Esophagus (tissue), 2 donors: Measurements from ENCODE around the gene PRR5. TPM values are rescaled to one million over a fixed set of nuclear protein-coding genes. Genes with fewer than 3 reads are reported as not detected.
"Not testable (repeated sequence)": the region's sequence is repeated elsewhere in the genome, so short reads cannot be mapped to it uniquely, and the experiment has no call there.

ENCODE experiments used
- H3K27ac ChIP-seq, 2 donors: one replicate each; pipeline ENCODE4 v1.5.1; 2013; ENCODE audit warnings: low read depth in 2 of 2, mild to moderate bottlenecking in 2 of 2, inconsistent platforms in 1 of 2, low read length in 1 of 2, moderate library complexity in 1 of 2
- H3K27me3 ChIP-seq, 2 donors: one replicate each; pipeline ENCODE4 v1.6.1; 2013; ENCODE audit warnings: low read length in 2 of 2, control low read depth in 1 of 2, mild to moderate bottlenecking in 1 of 2; ENCODE audit not compliant: insufficient read depth in 2 of 2, control insufficient read depth in 1 of 2
- H3K36me3 ChIP-seq, 2 donors: one replicate each; pipeline ENCODE4 v1.6.1; 2013; ENCODE audit warnings: low read length in 1 of 2; ENCODE audit not compliant: control insufficient read depth in 2 of 2, insufficient read depth in 2 of 2
- H3K4me1 ChIP-seq, 2 donors: one replicate each; pipeline ENCODE4 v1.6.1; 2013; ENCODE audit warnings: low read length in 1 of 2; ENCODE audit not compliant: control insufficient read depth in 2 of 2, insufficient read depth in 2 of 2
- H3K4me3 ChIP-seq, 2 donors: one replicate each; pipeline ENCODE4 v1.5.1; 2013; ENCODE audit warnings: low read length in 2 of 2, mild to moderate bottlenecking in 2 of 2, low read depth in 1 of 2, moderate library complexity in 1 of 2
- H3K9me3 ChIP-seq, 2 donors: one replicate each; pipeline ENCODE4 v1.6.1; 2013; ENCODE audit warnings: mild to moderate bottlenecking in 2 of 2, low read depth in 1 of 2, low read length in 1 of 2, moderate library complexity in 1 of 2; ENCODE audit not compliant: control insufficient read depth in 2 of 2, insufficient read depth in 1 of 2
- WGBS, 2 donors: extraction: QIAGEN DNeasy Blood & Tissue Kit; methylation state at CpG; one replicate each; pipeline ENCODE4 v1.1.7; 2013; 5-methylcytosine and 5-hydroxymethylcytosine counted together
- polyA plus RNA-seq, 2 donors: library from polyadenylated mRNA; stranded (reverse); fragments of 200-250 nt; gene quantifications; one replicate each; pipeline ENCODE4 v1.2.3, GENCODE V29; 2013
- donor health status: healthy with polysubstance abuse.
- donor health status: Bipolar disorder and iron deficiency.

PRR5 gene
- polyA plus RNA-seq, 2 donors = 12.2 to 13.0 TPM

GRCh38 chr22:44671742-44672141 is 30.3 kb upstream of the PRR5 start:
- 60 to 63% methylated on average over 5 of the region's 5 CpGs for WGBS, 2 donors
- Histone ChIP-seq H3K36me3 (no peaks in the 10 kb centered on the region), H3K4me1 (peaks cover 2 to 6% of the 10 kb centered on the region in 2 donors), H3K4me3 (no peak overlapping the region), H3K9me3 (no peaks in the 10 kb centered on the region), H3K27me3 (peaks cover 0 to 2% of the 10 kb centered on the region in 2 donors), H3K27ac (no peak overlapping the region)

GRCh38 chr22:44672632-44673031 is 29.4 kb upstream of the PRR5 start:
- H3K36me3 ChIP-seq = no peaks in the 10 kb centered on the region
- H3K4me3 ChIP-seq = no peak overlapping the region
- peaks cover 6 to 11% of the 10 kb centered on the region in 2 donors for H3K4me1 ChIP-seq
- 82 to 84% methylated on average over 8 of the region's 8 CpGs for WGBS, 2 donors
- peaks cover 0 to 2% of the 10 kb centered on the region in 2 donors for H3K27me3 ChIP-seq
- no peak overlapping the region for H3K27ac ChIP-seq
- no peaks in the 10 kb centered on the region for H3K9me3 ChIP-seq

GRCh38 chr22:44673406-44673805 is 28.6 kb upstream of the PRR5 start:
- no peak overlapping the region for H3K27ac ChIP-seq
- H3K4me3 ChIP-seq = no peak overlapping the region
- peaks cover 6 to 11% of the 10 kb centered on the region in 2 donors for H3K4me1 ChIP-seq
- peaks cover 0 to 2% of the 10 kb centered on the region in 2 donors for H3K27me3 ChIP-seq
- no peaks in the 10 kb centered on the region for H3K9me3 ChIP-seq
- no peaks in the 10 kb centered on the region for H3K36me3 ChIP-seq
- 86 to 88% methylated on average over 8 of the region's 8 CpGs for WGBS, 2 donors

DNA sequence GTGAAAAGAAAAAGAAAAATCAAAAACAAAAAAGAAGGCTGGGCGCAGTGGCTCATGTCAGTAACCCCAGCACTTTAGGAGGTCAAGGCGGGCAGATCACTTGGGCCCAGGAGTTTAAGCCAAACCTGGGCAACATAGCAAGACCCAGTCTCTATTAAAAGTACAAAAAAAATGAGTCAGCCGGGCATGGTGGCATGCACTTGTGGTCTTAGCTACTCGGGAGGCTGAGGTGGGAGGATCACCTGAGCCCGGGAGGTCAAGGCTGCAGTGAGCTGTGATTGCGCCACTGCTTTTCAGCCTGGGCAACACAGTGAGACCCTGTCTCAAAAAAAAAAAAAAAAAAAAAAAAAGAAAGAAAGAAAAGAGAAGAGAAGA is 26.0 kb upstream of the PRR5 start:
- not testable (repeated sequence) for H3K4me3 ChIP-seq, H3K27ac ChIP-seq, H3K36me3 ChIP-seq, H3K9me3 ChIP-seq, H3K27me3 ChIP-seq
- 85 to 87% methylated on average over 6 of the region's 6 CpGs for WGBS, 2 donors
- H3K4me1 ChIP-seq = peaks cover 6 to 11% of the 10 kb centered on the region in 2 donors

DNA sequence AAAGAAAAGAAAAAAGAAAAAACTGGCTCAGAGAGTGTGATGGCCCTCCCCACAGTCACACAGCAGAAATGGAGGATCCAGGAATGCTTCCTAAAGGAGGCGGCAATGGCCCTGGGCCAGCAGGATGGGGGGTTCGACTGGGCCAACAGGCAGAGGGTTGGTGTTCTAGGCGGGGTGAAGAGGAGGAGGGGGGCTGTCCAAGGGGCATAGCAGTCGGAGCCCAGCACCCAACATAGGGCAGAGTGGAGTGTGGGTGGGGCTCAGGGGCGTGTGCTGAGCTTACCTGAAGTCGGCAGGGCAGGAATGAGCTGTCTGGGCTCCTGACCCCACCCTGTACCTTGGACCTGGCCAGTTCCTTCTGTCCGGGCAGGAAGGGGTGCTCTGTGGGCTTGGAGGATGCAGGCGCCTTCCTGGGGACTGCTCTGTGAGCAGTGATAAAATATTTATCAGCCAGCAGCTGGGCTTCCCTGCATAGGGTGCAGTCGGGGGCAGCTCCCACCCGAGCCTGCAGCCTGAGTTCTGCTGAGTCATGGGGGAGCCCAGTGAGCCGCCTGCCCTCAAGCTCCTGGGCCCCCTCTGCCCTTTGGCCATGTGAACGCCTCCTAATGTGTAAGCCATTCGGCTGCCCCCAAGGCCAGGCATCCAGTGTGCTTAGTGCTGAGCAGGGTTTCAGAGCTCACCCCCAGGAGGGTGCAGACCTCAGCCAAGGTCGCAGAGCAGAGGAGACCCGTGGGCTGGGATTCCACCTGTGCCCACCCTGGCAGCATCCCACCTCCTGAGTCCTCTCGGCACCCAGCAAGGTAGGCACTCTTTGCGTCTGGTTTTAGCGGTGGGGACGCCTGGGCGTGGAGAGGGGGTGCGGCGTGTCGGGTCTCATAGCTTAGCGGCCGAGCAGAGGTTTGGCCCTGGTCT is 25.3 kb upstream of the PRR5 start:
- Histone ChIP-seq H3K9me3 (no peaks in the 10 kb centered on the region), H3K27me3 (no peaks in the 10 kb centered on the region), H3K4me3 (peak overlapping the region in 1 of 2 donors; percentile 31), H3K4me1 (peaks cover 6 to 11% of the 10 kb centered on the region in 2 donors), H3K36me3 (no peaks in the 10 kb centered on the region), H3K27ac (no peak overlapping the region)
- WGBS, 2 donors = 31 to 40% methylated on average over 25 of the region's 25 CpGs

GRCh38 chr22:44677353-44677840 is 24.6 kb upstream of the PRR5 start:
- Histone ChIP-seq H3K36me3 (no peaks in the 10 kb centered on the region), H3K27me3 (no peaks in the 10 kb centered on the region), H3K4me1 (peaks cover 6 to 9% of the 10 kb centered on the region in 2 donors), H3K4me3 (peak overlapping the region in 1 of 2 donors; percentile 31), H3K27ac (no peak overlapping the region), H3K9me3 (no peaks in the 10 kb centered on the region)
- 58 to 68% methylated on average over 10 of the region's 10 CpGs for WGBS, 2 donors

GRCh38 chr22:44677871-44678555 is 24.0 kb upstream of the PRR5 start:
- peaks cover 6 to 9% of the 10 kb centered on the region in 2 donors for H3K4me1 ChIP-seq
- 72 to 79% methylated on average over 17 to 18 of the region's 18 CpGs for WGBS, 2 donors
- no peaks in the 10 kb centered on the region for H3K27me3 ChIP-seq
- H3K9me3 ChIP-seq = peaks cover 0 to 1% of the 10 kb centered on the region in 2 donors
- H3K36me3 ChIP-seq = no peaks in the 10 kb centered on the region
- no peak overlapping the region for H3K4me3 ChIP-seq
- H3K27ac ChIP-seq = no peak overlapping the region

DNA sequence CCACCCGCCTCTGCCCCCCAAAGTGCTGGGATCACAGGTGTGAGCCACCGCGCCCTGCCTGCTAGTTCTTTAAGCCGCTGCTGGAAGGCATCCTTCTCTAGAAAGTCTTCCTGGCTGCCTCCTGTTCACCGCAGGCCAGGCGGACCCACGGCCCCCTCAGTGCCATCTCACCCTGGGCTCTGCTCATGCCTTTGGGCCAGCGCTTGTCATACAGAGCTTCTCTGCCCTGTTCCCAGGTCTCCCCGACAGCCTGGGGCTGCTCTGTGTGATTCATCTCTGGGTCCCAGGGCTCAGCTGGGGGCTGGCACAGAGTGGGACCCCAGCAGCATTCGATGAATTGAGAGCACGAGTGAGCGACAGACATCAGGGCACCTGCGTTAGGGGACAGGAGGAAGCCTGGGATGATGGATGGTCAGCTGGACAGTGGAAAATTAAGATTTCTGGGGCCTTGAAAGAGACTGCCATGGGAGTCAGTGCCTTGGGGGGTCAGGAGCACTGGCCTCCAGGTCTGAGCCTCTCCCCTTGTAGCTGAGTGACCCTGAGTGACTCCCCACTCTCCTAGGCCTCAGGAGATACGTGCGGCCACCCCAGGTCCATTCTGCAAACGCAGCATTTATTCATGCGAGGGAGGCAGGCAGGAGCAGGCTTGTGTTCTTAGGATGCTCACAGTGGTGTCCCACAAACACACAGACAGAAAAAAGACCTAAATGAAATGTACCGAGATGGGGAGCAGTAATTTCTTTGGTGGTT is 23.3 kb upstream of the PRR5 start:
- Histone ChIP-seq H3K4me1 (peaks cover 6 to 9% of the 10 kb centered on the region in 2 donors), H3K36me3 (no peaks in the 10 kb centered on the region)
- 92% methylated on average over 18 of the region's 18 CpGs for WGBS, 2 donors

GRCh38 chr22:44679306-44679647 is 22.7 kb upstream of the PRR5 start:
- WGBS, 2 donors = 91 to 92% methylated on average over 9 of the region's 9 CpGs
- H3K36me3 ChIP-seq, H3K27ac ChIP-seq, H3K9me3 ChIP-seq, H3K4me1 ChIP-seq, H3K4me3 ChIP-seq, H3K27me3 ChIP-seq: not testable (repeated sequence)

More for the DNA sequence above, 23.3 kb upstream of the PRR5 start:
- Histone ChIP-seq H3K27me3 (no peaks in the 10 kb centered on the region), H3K27ac (no peak overlapping the region), H3K9me3 (peaks cover 0 to 1% of the 10 kb centered on the region in 2 donors), H3K4me3 (no peak overlapping the region)
